ENCODE data around the gene TEDC1. TPM values are rescaled to one million over a fixed set of nuclear protein-coding genes. Genes with fewer than 3 reads are reported as not detected.

TEDC1 gene
- total RNA-seq, 4 donors from 2014 or later: 0.51 to 11.0 (median 9.4) TPM; not detected in 1

DNA sequence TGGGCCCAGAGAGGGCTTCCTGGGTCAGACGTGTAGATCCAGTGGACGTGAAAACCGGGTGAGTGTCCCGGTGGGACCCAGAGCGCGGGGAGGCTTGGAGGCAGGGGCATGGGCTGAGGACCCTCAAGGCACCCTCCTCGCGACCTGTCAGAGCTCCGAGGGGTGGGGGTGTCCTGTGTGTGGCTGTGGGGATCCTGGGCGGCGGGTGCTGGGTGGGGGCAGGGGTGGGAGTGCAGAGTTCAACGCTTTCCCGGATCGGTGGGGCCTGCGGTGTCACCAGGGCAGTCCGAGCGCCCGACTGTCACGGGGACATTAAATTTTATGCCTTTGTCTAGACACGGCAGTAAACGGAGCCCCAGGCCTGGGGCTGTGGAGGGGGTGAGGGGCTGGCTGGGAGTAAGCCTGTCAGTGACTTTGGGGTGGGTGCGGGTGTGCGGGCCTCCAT, 36.4 kb downstream of the TEDC1 start:
- intact Hi-C loops (cut with DNase I; ENCODE audit: low total_unique reads): no loop called here

DNA sequence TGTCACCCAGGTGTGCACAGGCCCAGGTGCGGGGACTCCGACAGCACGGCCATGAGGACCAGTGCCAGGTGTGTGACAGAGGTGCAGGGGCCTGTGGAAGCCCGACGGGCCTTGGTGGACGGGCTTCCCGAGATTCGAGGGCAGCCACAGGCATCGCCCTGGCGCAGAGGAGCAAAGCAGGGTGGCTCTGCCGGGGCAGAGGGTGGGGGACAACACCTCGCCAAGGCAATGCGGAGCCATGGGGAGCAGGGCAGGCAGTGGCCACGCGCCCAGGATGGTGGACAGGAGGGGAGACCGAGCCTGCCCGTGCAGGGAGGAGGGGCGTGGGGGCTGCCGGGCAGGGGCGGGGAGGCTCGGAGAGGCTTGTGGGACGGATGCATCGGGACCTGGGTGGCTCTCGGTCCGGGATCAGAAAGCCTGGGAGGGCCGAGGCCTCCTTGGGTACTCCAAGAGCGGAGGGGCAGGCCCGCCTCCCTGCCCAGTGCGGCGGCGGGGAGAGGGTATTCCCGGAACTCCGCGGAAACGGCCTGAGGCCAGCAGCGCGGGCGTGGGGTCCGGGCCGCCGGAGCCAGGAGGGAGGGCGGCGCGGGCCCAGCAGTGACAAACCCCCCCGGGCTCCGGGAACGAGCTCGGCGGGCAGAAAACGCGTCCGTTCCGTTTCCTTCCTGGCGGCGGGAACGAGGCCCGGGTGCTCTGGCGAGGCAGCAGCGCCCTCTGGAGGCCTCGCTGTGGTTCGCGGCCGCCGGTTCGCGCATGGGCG, 37.0 kb downstream of the TEDC1 start:
- Histone ChIP-seq H3K27me3 (no peaks in the 10 kb centered on the region), H3K27ac (peak overlapping the region; percentile 25 to 73), H3K36me3 (no peaks in the 10 kb centered on the region), H3K4me3 (peak overlapping the region; percentile 27 to 73), H3K4me1 (peaks cover 0 to 16% of the 10 kb centered on the region in 2 donors), H3K9me3 (no peaks in the 10 kb centered on the region)
- peak; percentile 71 to 82 for DNase-seq
- intact Hi-C loops (cut with DNase I; ENCODE audit: low total_unique reads): no loop called here
- TF ChIP-seq POLR2A (IDR thresholded peaks at IDR 0.05): peak in 1 of 2 donors; percentile 57
- TF ChIP-seq, protein P1, sequence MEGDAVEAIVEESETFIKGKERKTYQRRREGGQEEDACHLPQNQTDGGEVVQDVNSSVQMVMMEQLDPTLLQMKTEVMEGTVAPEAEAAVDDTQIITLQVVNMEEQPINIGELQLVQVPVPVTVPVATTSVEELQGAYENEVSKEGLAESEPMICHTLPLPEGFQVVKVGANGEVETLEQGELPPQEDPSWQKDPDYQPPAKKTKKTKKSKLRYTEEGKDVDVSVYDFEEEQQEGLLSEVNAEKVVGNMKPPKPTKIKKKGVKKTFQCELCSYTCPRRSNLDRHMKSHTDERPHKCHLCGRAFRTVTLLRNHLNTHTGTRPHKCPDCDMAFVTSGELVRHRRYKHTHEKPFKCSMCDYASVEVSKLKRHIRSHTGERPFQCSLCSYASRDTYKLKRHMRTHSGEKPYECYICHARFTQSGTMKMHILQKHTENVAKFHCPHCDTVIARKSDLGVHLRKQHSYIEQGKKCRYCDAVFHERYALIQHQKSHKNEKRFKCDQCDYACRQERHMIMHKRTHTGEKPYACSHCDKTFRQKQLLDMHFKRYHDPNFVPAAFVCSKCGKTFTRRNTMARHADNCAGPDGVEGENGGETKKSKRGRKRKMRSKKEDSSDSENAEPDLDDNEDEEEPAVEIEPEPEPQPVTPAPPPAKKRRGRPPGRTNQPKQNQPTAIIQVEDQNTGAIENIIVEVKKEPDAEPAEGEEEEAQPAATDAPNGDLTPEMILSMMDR (IDR thresholded peaks at IDR 0.05): peak; percentile 72 to 96 (median 94)

More for the DNA sequence above, 36.4 kb downstream of the TEDC1 start:
- peaks cover 0 to 16% of the 10 kb centered on the region in 2 donors for H3K4me1 ChIP-seq
- no peaks in the 10 kb centered on the region for H3K36me3 ChIP-seq
- peak overlapping the region; percentile 50 to 73 for H3K4me3 ChIP-seq
- no peak overlapping the region for H3K27ac ChIP-seq
- peak in 1 of 2 donors; percentile 15 for DNase-seq
- no peak for TF ChIP-seq POLR2A (IDR thresholded peaks at IDR 0.05)
- TF ChIP-seq, protein P1 (IDR thresholded peaks at IDR 0.05): no peak
- no peaks in the 10 kb centered on the region for H3K27me3 ChIP-seq
- H3K9me3 ChIP-seq: no peaks in the 10 kb centered on the region

DNA sequence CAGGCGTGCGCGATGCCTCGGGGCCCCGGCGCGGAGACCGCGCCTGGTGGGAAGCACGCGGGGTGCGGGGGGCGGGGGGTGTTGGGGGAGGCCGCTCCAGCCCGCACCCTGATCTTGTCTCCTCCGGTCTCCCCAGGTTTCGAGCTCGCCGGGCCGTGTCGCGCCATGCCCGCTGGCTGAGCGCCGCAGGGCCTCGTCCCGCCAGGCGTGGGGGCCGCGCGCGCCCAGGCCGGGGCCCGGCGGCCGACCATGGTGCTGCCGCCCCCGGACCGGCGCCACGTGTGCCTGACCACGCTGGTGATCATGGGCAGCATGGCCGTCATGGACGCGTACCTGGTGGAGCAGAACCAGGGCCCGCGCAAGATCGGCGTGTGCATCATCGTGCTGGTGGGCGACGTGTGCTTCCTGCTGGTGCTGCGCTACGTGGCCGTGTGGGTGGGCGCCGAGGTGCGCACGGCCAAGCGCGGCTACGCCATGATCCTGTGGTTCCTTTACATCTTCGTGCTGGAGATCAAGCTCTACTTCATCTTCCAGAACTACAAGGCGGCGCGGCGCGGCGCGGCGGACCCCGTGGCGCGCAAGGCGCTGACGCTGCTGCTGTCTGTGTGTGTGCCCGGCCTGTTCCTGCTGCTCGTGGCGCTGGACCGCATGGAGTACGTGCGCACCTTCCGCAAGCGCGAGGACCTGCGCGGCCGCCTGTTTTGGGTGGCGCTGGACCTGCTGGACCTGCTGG, 37.7 kb downstream of the TEDC1 start:
- intact Hi-C loops (cut with DNase I; ENCODE audit: low total_unique reads): no loop called here
- Histone ChIP-seq H3K4me3 (peak overlapping the region; percentile 27 to 73), H3K27ac (no peak overlapping the region), H3K9me3 (no peaks in the 10 kb centered on the region), H3K4me1 (peaks cover 0 to 16% of the 10 kb centered on the region in 2 donors), H3K36me3 (no peaks in the 10 kb centered on the region), H3K27me3 (no peaks in the 10 kb centered on the region)
- DNase-seq: no peak
- TF ChIP-seq POLR2A (IDR thresholded peaks at IDR 0.05): no peak
- TF ChIP-seq, protein P1 (IDR thresholded peaks at IDR 0.05): no peak

DNA sequence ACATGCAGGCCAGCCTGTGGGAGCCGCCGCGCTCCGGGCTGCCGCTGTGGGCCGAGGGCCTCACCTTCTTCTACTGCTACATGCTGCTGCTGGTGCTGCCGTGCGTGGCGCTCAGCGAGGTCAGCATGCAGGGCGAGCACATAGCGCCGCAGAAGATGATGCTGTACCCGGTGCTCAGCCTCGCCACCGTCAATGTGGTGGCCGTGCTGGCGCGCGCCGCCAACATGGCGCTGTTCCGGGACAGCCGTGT, 38.2 kb downstream of the TEDC1 start:
- DNase-seq: no peak
- no peaks in the 10 kb centered on the region for H3K9me3 ChIP-seq
- no peak overlapping the region for H3K27ac ChIP-seq
- TF ChIP-seq, protein P1 (IDR thresholded peaks at IDR 0.05): no peak
- TF ChIP-seq POLR2A (IDR thresholded peaks at IDR 0.05): no peak
- H3K36me3 ChIP-seq: no peaks in the 10 kb centered on the region
- no peaks in the 10 kb centered on the region for H3K27me3 ChIP-seq
- intact Hi-C loops (cut with DNase I; ENCODE audit: low total_unique reads): no loop called here
- peaks cover 0 to 16% of the 10 kb centered on the region in 2 donors for H3K4me1 ChIP-seq
- no peak overlapping the region for H3K4me3 ChIP-seq
